Activated naive CD8-positive, alpha-beta T cell treated with anti-CD3 and anti-CD28 coated beads, Interleukin-2, amount 10 ng/mL, durations not matched to agents 7 days and 5 days (primary cell): Measurements from ENCODE around the gene TTC23. TPM values are rescaled to one million over a fixed set of nuclear protein-coding genes. Genes with fewer than 3 reads are reported as not detected.
A peak's percentile ranks its signal among the peaks of the same experiment; 100 is the strongest.

Experiments used
- ATAC-seq: fragments of 150-1000 bp; cut with Tn5 transposase; one replicate; pipeline ENCODE4 v1.10.0; 2021; ENCODE audit warnings: low read depth, moderate library complexity
- POLR2A ChIA-PET: fragments of 350-600 bp; sonication (Branson Sonifier 250); formaldehyde crosslinking; loops from one replicate; lab custom pipeline; 2021; ENCODE audit warnings: antibody characterized with exemption; lab: Charles Lee
- DNase-seq: peaks from one replicate; pipeline ENCODE4 v3.0.0; 2021
- H3K27ac Mint-ChIP-seq: one replicate; pipeline ENCODE4 v1.8.0; 2022; ENCODE audit warnings: mild to moderate bottlenecking, mixed read lengths
- H3K27me3 Mint-ChIP-seq: one replicate; pipeline ENCODE4 v1.8.0; 2022; ENCODE audit warnings: mild to moderate bottlenecking, moderate library complexity, mixed read lengths
- H3K36me3 Mint-ChIP-seq: one replicate; pipeline ENCODE4 v1.8.0; 2021; ENCODE audit warnings: mild to moderate bottlenecking, mixed read lengths
- H3K4me1 Mint-ChIP-seq: one replicate; pipeline ENCODE4 v1.8.0; 2021; ENCODE audit warnings: mixed read lengths
- H3K4me3 Mint-ChIP-seq: one replicate; pipeline ENCODE4 v1.8.0; 2022; ENCODE audit warnings: mild to moderate bottlenecking, moderate library complexity, mixed read lengths
- H3K9me3 Mint-ChIP-seq: one replicate; pipeline ENCODE4 v1.8.0; 2021; ENCODE audit warnings: mixed read lengths
- total RNA-seq, 2 experiments: library from RNA; stranded (reverse); gene quantifications; one replicate each; pipeline ENCODE4 v1.2.3, GENCODE V29; 2021

Gene TTC23
- total RNA-seq, 2 experiments from 2014 or later = 0.61 to 0.82 TPM

GRCh38 chr15:99265541-99266070 lies 16.2 kb upstream of the TTC23 start:
- Mint-ChIP-seq H3K9me3 (no peaks in the 10 kb centered on the region), H3K27ac (no peak overlapping the region), H3K36me3 (peaks cover 6% of the 10 kb centered on the region), H3K4me3 (no peak overlapping the region), H3K4me1 (peaks cover 18% of the 10 kb centered on the region), H3K27me3 (no peaks in the 10 kb centered on the region)
- POLR2A ChIA-PET = no interaction called here
- DNase-seq = no peak
- ATAC-seq = no peak

GRCh38 chr15:99264125-99264524 lies 14.7 kb upstream of the TTC23 start:
- POLR2A ChIA-PET = interaction anchor here (3.4 kb wide), 1 partner anchor 13 kb away, joined by 12 read pairs; the partner anchor contains the start of gene LRRC28
- no peak for ATAC-seq

GRCh38 chr15:99257107-99257750 lies 7.8 kb upstream of the TTC23 start:
- Mint-ChIP-seq H3K4me1 (peaks cover 15% of the 10 kb centered on the region), H3K4me3 (no peak overlapping the region), H3K27ac (no peak overlapping the region), H3K36me3 (peaks cover 11% of the 10 kb centered on the region), H3K9me3 (no peaks in the 10 kb centered on the region), H3K27me3 (no peaks in the 10 kb centered on the region)
- DNase-seq (no peak), ATAC-seq (no peak)
- POLR2A ChIA-PET = no interaction called here

More at GRCh38 chr15:99264125-99264524, 14.7 kb upstream of the TTC23 start:
- H3K4me1 Mint-ChIP-seq = peaks cover 18% of the 10 kb centered on the region
- H3K4me3 Mint-ChIP-seq = no peak overlapping the region
- no peaks in the 10 kb centered on the region for H3K27me3 Mint-ChIP-seq
- DNase-seq = no peak
- peaks cover 6% of the 10 kb centered on the region for H3K36me3 Mint-ChIP-seq
- H3K9me3 Mint-ChIP-seq = no peaks in the 10 kb centered on the region
- no peak overlapping the region for H3K27ac Mint-ChIP-seq

- Mint-ChIP-seq H3K27ac (peak overlapping the region; percentile 15), H3K36me3 (peaks cover 13% of the 10 kb centered on the region), H3K9me3 (no peaks in the 10 kb centered on the region), H3K4me1 (peaks cover 23% of the 10 kb centered on the region), H3K4me3 (peak overlapping the region; percentile 8), H3K27me3 (no peaks in the 10 kb centered on the region)
- POLR2A ChIA-PET = no interaction called here
- ATAC-seq (no peak), DNase-seq (no peak)
Measured at GRCh38 chr15:99253381-99254090, 4.2 kb upstream of the TTC23 start.

- Mint-ChIP-seq H3K9me3 (no peaks in the 10 kb centered on the region), H3K36me3 (peaks cover 7% of the 10 kb centered on the region), H3K4me1 (peaks cover 23% of the 10 kb centered on the region), H3K27me3 (no peaks in the 10 kb centered on the region), H3K27ac (peak overlapping the region; percentile 67), H3K4me3 (peak overlapping the region; percentile 89)
- POLR2A ChIA-PET = interaction anchor here (1.3 to 1.9 kb wide), 2 partner anchors 11 to 35 kb away, joined by 3 to 12 read pairs; no protein-coding TSS in a partner anchor
- no peak for DNase-seq
- no peak for ATAC-seq
Measured at GRCh38 chr15:99252326-99252725, 2.9 kb upstream of the TTC23 start.

DNA sequence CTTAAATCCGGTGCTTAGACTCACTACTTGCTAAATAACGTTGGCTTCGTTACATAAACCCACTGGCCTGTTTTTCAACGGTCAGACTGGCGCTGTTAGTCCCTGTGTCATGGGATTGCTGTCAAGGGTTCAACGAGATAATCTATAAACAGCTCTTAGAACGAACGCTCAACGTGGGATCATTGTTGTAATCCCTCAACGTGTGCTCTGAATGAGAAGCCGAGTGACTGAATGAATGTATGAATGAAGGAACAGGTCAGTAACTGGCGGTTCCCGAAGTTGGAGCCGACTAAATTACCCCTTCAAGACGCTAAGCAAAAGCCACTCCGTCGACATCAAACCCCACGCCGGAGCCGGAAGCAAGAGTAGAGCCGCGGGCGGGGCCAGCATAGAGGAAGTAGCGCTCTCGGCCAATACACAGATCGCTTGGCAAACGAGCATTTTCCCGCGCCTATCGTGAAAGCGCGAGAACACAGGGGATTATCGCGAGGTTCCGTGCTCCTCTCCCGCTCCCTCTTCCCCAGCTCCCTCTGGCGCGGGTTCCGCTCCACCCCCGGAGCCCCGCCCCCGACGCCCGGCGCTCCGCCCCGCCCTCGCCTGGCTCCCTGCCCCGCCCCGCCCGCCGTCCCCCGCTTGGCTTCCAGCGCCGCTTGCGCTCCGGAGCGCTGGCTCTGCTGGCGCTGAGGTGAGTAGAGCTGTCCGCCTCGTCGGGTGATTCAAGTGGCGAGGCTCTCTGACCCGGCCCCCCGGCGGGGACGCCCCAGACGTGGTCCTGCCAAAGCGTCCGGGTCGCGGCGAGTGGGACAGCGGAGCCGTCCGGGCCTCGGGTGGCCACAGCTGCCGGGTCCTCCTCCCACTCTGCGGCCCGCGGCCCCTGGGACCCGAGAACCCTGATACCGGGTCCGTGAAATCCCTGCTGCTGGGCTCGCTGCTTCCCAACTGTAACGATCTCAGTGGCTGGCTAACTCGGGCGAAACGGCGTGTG lies 1.8 kb upstream of the TTC23 start, which contains the start of gene LRRC28:
Gene LRRC28, plus strand, starts transcription at position 625 of the 985 bp plus-strand sequence. CDS start 4,477 bp downstream, outside the sequence.
- Mint-ChIP-seq H3K9me3 (no peaks in the 10 kb centered on the region), H3K27ac (peak within 1 kb of the TSS; percentile 81), H3K4me3 (peak within 1 kb of the TSS; percentile 89), H3K36me3 (peaks cover 2% of the 10 kb centered on the region), H3K4me1 (peaks cover 23% of the 10 kb centered on the region), H3K27me3 (peaks cover 2% of the 10 kb centered on the region)
- POLR2A ChIA-PET = interaction anchor here (0.6 to 1.9 kb wide), 6 partner anchors 12 to 482 kb away, joined by 3 to 16 read pairs (median 5); partner anchors contain the start of genes LYSMD4 and MEF2A
- DNase-seq (peak; percentile 96), ATAC-seq (peak; percentile 99)

- Mint-ChIP-seq H3K4me3 (peak overlapping the region; percentile 89), H3K9me3 (no peaks in the 10 kb centered on the region), H3K4me1 (peaks cover 23% of the 10 kb centered on the region), H3K27me3 (peaks cover 2% of the 10 kb centered on the region), H3K27ac (peak overlapping the region; percentile 81), H3K36me3 (peaks cover 2% of the 10 kb centered on the region)
- DNase-seq (no peak), ATAC-seq (no peak)
- POLR2A ChIA-PET = interaction anchor here (1.4 to 1.9 kb wide), 2 partner anchors 13 to 483 kb away, joined by 12 to 16 read pairs; partner anchors contain the start of gene LYSMD4
Measured at GRCh38 chr15:99250494-99250856, 1.1 kb upstream of the TTC23 start.

DNA sequence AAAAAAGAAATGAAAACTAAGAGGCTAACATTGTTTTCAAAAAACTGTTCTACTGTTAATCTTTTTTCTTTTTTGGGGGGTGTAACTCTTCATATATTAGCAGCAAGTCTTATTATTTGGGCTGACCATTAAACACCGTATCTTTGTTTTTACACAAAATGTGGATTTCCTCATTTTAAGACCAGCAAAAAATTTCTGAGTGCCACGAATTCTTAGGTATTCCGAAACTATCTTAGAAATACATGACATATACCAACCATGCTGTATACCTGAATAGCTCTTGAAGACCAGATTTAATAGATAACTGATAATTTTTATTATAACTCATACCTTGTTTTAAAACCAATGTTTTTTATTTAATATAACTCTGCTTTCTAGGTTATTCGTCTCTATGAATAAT lies 620 bp upstream of the TTC23 start:
- Mint-ChIP-seq H3K9me3 (no peaks in the 10 kb centered on the region), H3K4me3 (no peak overlapping the region), H3K36me3 (peaks cover 2% of the 10 kb centered on the region), H3K27me3 (peaks cover 2% of the 10 kb centered on the region), H3K4me1 (peaks cover 23% of the 10 kb centered on the region), H3K27ac (no peak overlapping the region)
- DNase-seq (no peak), ATAC-seq (no peak)
- POLR2A ChIA-PET = no interaction called here

GRCh38 chr15:99248000-99248715 lies 1.2 kb downstream of the TTC23 start:
- Mint-ChIP-seq H3K9me3 (no peaks in the 10 kb centered on the region), H3K4me3 (no peak overlapping the region), H3K27me3 (peaks cover 10% of the 10 kb centered on the region), H3K4me1 (peaks cover 15% of the 10 kb centered on the region), H3K36me3 (peaks cover 2% of the 10 kb centered on the region), H3K27ac (no peak overlapping the region)
- POLR2A ChIA-PET = no interaction called here
- DNase-seq (no peak), ATAC-seq (no peak)

DNA sequence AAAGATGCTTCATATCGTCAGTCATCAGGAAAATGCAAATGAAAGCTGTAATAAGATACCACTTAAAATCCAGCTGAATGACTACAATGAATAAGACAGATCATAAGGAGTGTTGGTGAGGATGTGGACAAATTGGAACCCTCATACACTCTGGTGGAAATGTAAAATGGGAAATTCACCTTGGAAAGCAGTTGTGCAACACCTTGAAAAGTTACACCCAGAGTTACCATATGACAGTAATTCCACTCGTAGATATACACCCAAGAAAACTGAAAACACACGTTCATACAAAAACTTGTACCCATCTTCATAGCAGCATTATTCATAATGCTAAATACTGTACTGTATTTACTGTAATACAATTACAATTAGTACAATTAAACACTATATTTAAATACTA lies 2.3 kb downstream of the TTC23 start:
- H3K9me3 Mint-ChIP-seq = no peaks in the 10 kb centered on the region
- no peak overlapping the region for H3K27ac Mint-ChIP-seq
- H3K36me3 Mint-ChIP-seq = peaks cover 2% of the 10 kb centered on the region
- peaks cover 19% of the 10 kb centered on the region for H3K27me3 Mint-ChIP-seq
- H3K4me3 Mint-ChIP-seq = no peak overlapping the region
- ATAC-seq = no peak
- no peak for DNase-seq
- POLR2A ChIA-PET = no interaction called here
- H3K4me1 Mint-ChIP-seq = peaks cover 7% of the 10 kb centered on the region

GRCh38 chr15:99244306-99244705 lies 5.1 kb downstream of the TTC23 start:
- Mint-ChIP-seq H3K27me3 (peaks cover 19% of the 10 kb centered on the region), H3K4me3 (no peak overlapping the region), H3K9me3 (no peaks in the 10 kb centered on the region), H3K27ac (no peak overlapping the region), H3K4me1 (peaks cover 9% of the 10 kb centered on the region), H3K36me3 (no peaks in the 10 kb centered on the region)
- ATAC-seq (no peak), DNase-seq (no peak)
- POLR2A ChIA-PET = no interaction called here

DNA sequence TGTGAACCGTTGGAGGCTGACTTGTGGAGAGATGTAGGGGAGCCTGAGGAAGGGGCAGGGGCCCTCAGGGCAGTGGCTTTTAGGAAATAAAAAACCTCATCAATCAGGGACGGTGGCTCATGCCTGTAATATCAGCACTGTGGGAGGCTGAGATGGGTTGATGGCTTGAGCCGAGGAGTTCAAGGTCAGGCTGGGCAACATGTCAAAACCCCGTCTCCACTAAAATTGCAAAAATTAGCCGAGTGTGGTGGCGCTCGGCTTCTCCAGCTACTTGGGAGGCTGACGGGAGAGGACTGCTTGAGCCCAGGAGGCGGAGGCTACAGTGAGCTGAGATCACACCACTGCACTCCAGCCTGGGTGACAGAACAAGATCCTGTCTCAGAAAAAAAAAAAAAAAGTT lies 7.6 kb downstream of the TTC23 start:
- H3K4me3 Mint-ChIP-seq = no peak overlapping the region
- ATAC-seq (no peak), DNase-seq (no peak)
- POLR2A ChIA-PET = no interaction called here
- H3K36me3 Mint-ChIP-seq = no peaks in the 10 kb centered on the region
- peaks cover 9% of the 10 kb centered on the region for H3K4me1 Mint-ChIP-seq
- no peak overlapping the region for H3K27ac Mint-ChIP-seq
- H3K27me3 Mint-ChIP-seq = peaks cover 19% of the 10 kb centered on the region
- no peaks in the 10 kb centered on the region for H3K9me3 Mint-ChIP-seq
